Activated naive CD8-positive, alpha-beta T cell (primary cell): Measurements from ENCODE around the gene ZMYND19.
"Not testable (repeated sequence)": the region's sequence is repeated elsewhere in the genome, so short reads cannot be mapped to it uniquely, and the experiment has no call there.

Experiments
- H3K27ac Mint-ChIP-seq: one replicate; pipeline ENCODE4 v1.8.0; 2021; ENCODE audit warnings: mixed read lengths
- H3K27me3 Mint-ChIP-seq: one replicate; pipeline ENCODE4 v1.8.0; 2021; ENCODE audit warnings: mixed read lengths
- H3K36me3 Mint-ChIP-seq: one replicate; pipeline ENCODE4 v1.8.0; 2021; ENCODE audit warnings: mixed read lengths
- H3K4me1 Mint-ChIP-seq: one replicate; pipeline ENCODE4 v1.8.0; 2021; ENCODE audit warnings: low read depth, mixed read lengths
- H3K4me3 Mint-ChIP-seq: one replicate; pipeline ENCODE4 v1.8.0; 2021; ENCODE audit warnings: mild to moderate bottlenecking, mixed read lengths
- H3K9me3 Mint-ChIP-seq: one replicate; pipeline ENCODE4 v1.8.0; 2021; ENCODE audit warnings: low read depth, mixed read lengths

ZMYND19 gene

DNA sequence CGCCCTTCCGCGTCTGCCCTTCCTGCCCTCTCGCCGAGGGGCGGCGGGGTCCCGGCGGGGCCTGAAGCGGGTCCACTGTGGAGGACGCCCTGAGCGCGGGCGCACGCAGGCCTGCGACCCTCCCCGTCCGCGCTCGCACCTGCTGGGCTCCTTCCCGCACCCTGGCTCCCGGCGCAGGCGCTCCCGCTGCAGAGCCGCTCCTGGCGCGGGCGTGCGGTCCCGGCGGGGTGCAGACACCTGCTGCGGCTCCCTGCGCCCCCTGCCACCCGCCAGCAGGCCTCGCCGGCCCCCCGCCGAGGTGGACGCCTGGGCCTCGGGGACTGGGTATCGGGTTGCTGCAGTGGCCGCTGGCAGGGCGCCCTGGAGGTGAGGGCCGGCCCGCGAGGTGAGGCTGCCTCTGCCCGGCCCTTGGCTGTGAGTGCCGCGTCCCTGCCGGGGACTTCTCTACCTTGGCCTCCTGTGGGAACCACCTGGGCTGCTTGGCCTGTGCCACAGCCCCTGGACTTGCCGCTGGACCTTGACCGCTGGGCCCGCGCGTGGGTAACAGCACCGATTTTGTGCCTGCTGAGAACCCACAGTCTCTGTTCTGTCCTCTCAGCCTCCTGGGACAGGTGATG lies 15.8 kb upstream of the ZMYND19 start:
- H3K27ac Mint-ChIP-seq: peak overlapping the region; percentile 41
- H3K27me3 Mint-ChIP-seq: no peaks in the 10 kb centered on the region
- H3K9me3 Mint-ChIP-seq: no peaks in the 10 kb centered on the region
- H3K4me1 Mint-ChIP-seq: peaks cover 18% of the 10 kb centered on the region
- no peaks in the 10 kb centered on the region for H3K36me3 Mint-ChIP-seq
- H3K4me3 Mint-ChIP-seq: peak overlapping the region; percentile 85

DNA sequence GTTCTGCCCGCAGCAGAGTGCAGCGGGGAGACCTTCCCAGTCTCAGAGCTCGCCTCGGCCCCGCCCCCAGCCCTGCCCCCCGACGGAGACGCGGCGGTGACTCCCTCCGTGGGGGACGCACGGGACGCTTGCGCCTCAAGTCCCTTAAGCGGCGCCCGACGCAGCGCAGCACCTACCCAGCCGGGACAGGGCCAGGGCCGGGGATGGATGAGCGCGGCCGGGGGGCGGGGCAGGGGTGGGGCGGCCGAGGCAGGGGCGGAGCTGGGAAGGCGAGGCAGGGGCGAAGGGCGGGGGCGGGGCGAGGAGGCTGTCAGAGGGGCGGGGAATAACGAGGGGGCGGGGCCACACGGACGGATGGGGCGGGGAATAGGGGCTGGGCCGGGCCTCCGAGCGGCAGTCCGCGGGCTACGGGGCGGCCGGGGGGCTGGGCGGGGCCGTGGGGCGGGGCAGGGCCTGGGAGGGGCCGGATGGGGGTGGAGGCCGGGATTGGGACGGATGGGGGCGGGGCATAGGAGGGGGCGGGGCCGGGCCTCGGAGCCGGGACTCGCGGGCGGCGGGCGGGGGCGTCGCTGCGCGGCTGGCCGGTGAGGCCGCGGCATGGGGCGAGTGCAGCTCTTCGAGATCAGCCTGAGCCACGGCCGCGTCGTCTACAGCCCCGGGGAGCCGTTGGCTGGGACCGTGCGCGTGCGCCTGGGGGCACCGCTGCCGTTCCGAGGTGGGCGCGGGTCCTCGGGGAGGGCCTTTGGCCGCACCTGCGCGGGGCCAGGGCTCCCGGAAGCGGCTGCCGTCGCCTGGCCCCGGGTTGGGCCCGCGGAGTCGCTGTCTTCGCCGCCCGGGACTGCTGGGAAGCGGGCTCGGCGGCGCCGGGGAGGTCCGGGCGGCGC lies 15.1 kb upstream of the ZMYND19 start, which contains the start of gene ARRDC1:
TSS of gene ARRDC1 (plus strand) at position 566 of the 884 bp plus-strand sequence. CDS start at position 598, 32 bp downstream.
- H3K9me3 Mint-ChIP-seq: no peaks in the 10 kb centered on the region
- H3K4me3 Mint-ChIP-seq: peak within 1 kb of the TSS; percentile 85
- peak within 1 kb of the TSS; percentile 41 for H3K27ac Mint-ChIP-seq

DNA sequence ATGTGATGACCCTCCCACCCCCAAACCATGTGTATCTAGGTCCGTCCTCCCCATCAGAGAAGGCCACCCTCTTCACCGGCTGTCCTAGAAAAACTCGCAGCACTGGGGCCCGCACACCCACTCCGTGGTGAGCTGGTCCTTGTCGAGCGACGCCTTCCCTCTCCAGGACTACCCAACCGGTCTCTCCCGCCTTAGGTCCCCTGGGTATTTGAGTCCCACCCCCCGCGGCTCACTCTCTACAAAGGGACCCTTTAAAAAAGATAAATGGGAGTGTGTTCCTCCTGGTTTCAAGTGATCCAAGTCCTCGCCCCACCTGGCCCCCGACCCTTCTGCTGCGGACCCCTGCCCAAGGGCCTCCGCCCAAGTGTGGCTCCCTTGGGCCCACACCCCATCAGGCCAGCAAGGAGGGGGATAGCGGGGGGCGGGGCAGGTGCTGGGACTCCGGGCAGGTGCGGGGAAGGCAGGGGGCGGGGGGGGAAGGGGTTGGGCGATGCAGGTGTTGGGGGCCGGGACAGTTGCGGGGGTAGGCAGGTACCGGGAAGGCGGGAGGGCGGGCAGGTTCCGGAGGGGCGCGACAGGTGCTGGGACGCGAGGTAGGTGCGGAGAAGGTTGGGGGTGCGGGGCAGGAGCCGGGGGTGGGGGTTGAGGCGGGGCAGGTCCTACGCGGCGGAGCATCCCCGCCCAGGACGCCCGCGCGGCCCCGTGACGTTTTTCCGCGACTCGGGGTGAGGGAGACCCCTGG lies 14.2 kb upstream of the ZMYND19 start:
- H3K27me3 Mint-ChIP-seq: no peaks in the 10 kb centered on the region
- H3K27ac Mint-ChIP-seq: no peak overlapping the region
- peaks cover 15% of the 10 kb centered on the region for H3K4me1 Mint-ChIP-seq
- H3K9me3 Mint-ChIP-seq: no peaks in the 10 kb centered on the region
- H3K36me3 Mint-ChIP-seq: no peaks in the 10 kb centered on the region
- peak overlapping the region; percentile 42 for H3K4me3 Mint-ChIP-seq

More for the DNA sequence above, 15.1 kb upstream of the ZMYND19 start, which contains the start of gene ARRDC1:
- H3K4me1 Mint-ChIP-seq: peaks cover 17% of the 10 kb centered on the region
- no peaks in the 10 kb centered on the region for H3K36me3 Mint-ChIP-seq
- H3K27me3 Mint-ChIP-seq: no peaks in the 10 kb centered on the region

DNA sequence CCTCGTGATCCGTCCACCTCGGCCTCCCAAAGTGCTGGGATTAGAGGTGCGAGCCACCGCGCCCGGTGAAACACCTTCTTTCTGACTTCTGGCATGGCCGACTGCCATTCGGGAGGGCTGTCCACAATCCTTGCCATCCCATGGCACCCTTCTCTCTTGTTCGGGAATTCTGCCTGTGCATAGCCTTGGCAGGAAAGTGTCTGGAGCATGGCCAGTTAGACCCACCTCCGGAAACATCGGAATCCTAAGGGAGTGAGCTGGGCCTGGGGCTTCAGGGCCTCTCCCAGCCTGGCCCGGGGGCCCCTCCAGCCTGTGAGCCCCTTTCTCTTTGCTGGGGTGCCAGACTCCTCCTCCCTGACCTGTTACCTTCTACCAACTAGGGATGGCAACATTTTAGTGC lies 13.6 kb upstream of the ZMYND19 start:
- H3K36me3 Mint-ChIP-seq: no peaks in the 10 kb centered on the region
- H3K27me3 Mint-ChIP-seq: no peaks in the 10 kb centered on the region
- H3K4me3 Mint-ChIP-seq: peak overlapping the region; percentile 42
- H3K4me1 Mint-ChIP-seq: peaks cover 13% of the 10 kb centered on the region
- H3K9me3 Mint-ChIP-seq: no peaks in the 10 kb centered on the region
- H3K27ac Mint-ChIP-seq: no peak overlapping the region

DNA sequence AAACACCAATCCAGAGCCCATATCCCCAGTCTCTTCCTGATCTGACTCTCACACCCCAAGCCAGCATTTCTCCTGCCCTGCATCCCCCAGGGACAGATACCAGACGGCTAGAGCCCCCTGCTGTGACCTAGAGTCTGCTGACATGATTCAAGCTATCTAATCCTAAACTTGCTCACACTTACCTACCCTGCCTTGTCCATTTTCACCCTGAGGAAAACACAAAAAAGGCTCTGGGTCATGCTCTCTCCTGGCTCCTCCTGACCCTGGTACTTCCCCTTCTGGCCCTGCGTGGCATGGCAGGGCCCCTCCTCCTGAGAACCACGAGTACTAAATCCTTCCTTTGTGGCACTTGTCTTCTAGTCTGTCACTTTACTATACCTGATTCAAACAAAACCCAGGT lies 12.3 kb upstream of the ZMYND19 start:
- no peaks in the 10 kb centered on the region for H3K36me3 Mint-ChIP-seq
- no peak overlapping the region for H3K27ac Mint-ChIP-seq
- peaks cover 13% of the 10 kb centered on the region for H3K4me1 Mint-ChIP-seq
- H3K4me3 Mint-ChIP-seq: peak overlapping the region; percentile 6
- H3K27me3 Mint-ChIP-seq: no peaks in the 10 kb centered on the region
- no peaks in the 10 kb centered on the region for H3K9me3 Mint-ChIP-seq

DNA sequence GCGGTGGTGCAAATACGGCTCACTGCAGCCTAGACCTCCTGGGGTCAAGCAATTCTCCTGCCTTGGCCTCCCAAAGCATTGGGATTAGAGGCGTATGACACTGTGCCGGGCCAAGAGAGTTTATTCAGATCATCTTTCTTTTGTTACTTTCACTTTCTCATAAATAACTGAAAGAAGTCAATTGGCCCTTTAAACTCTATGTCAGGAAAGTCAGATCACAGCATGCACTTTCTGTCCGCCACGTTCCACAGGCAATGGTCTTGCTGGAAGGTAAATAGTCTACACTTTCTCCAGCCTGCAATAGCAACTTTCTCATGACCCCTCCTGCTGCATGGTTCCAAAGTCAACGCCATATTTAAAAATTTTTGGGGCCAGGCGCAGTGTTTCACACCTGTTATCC lies 8.6 kb upstream of the ZMYND19 start:
- no peaks in the 10 kb centered on the region for H3K36me3 Mint-ChIP-seq
- H3K27ac Mint-ChIP-seq: no peak overlapping the region
- no peaks in the 10 kb centered on the region for H3K27me3 Mint-ChIP-seq
- H3K4me1 Mint-ChIP-seq: no peaks in the 10 kb centered on the region
- no peak overlapping the region for H3K4me3 Mint-ChIP-seq
- H3K9me3 Mint-ChIP-seq: no peaks in the 10 kb centered on the region

DNA sequence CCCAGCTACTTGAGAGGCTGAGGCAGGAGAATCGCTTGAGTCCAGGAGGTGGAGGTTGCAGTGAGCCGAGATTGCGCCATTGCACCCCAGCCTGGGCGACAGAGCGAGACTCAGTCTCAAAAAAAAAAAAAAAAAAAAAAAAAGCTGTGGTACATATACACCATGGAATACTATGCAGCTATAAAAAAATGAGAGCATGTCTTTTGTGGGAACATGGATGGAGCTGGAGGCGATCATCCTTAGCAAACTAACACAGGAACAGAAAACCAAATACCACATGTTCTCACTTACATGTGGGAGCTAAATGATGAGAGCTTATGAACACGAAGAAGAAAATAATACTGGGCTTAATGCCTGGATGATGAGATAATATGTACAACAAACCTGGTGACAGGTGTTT lies 6.3 kb upstream of the ZMYND19 start:
- not testable (repeated sequence) for H3K27me3 Mint-ChIP-seq, H3K27ac Mint-ChIP-seq, H3K9me3 Mint-ChIP-seq, H3K36me3 Mint-ChIP-seq, H3K4me1 Mint-ChIP-seq, H3K4me3 Mint-ChIP-seq

DNA sequence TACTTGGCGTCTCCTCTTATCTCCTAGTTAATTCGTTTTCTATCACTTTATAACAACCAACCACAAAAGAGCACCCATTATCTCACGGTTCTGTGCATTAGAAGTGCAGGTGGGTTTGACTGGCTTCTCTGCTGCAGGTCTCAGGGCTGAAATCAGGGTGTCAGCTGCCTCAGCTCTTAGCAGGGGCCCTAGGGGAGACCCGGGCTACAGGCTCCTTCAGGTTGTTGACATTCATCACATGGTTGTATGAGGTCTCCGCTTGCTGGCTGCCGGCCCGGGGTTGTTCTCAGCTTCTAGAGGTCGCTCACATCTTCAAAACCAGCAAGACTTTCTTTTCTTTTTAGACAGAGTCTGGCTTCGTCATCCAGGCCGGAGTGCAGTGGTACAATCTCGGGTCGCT lies 2.9 kb upstream of the ZMYND19 start:
- Mint-ChIP-seq H3K4me1 (peaks cover 4% of the 10 kb centered on the region), H3K27ac (no peak overlapping the region), H3K27me3 (no peaks in the 10 kb centered on the region), H3K4me3 (peak overlapping the region; percentile 42), H3K36me3 (no peaks in the 10 kb centered on the region), H3K9me3 (no peaks in the 10 kb centered on the region)

DNA sequence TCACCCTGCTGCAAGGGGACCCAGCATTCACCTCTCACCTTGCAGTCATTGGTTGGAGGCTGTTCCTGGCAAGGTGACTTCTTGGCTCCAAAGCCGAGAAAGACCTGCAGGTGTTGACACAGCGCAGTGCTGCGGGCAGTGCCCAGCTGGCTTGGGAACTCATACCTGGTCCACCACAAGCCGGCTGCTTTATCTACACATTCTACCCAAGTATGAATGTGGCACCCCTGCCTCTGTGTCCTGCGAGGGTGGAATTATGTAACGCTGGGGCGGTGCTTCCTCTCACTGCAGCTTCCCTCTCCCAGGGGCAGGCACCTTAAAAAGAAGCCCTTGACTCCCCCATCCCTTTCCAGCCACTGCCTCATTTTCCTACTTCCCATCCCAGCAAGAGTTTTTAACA lies 2.5 kb upstream of the ZMYND19 start:
- no peaks in the 10 kb centered on the region for H3K9me3 Mint-ChIP-seq
- H3K27ac Mint-ChIP-seq: no peak overlapping the region
- peak overlapping the region; percentile 42 for H3K4me3 Mint-ChIP-seq
- peaks cover 8% of the 10 kb centered on the region for H3K4me1 Mint-ChIP-seq
- peaks cover 2% of the 10 kb centered on the region for H3K36me3 Mint-ChIP-seq
- no peaks in the 10 kb centered on the region for H3K27me3 Mint-ChIP-seq

DNA sequence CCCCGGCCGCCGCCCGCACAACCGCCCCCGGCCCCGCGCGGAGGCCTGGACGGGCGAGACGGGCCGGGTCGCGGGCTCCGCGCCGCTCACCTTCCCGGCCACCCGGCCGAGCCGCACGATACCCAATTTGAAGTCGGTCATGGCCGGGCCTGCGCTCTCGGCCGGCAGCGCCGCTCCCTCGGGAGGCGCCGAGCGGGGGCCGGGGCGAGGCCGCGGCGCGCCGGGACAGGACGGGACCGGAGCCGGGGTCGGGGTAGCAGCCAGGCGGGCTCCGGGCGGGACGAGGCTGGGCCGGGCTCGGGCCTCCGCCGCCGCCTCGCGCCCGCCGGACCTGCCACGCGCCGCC lies 216 bp downstream of the ZMYND19 start:
- Mint-ChIP-seq H3K27me3 (no peaks in the 10 kb centered on the region), H3K27ac (no peak overlapping the region), H3K9me3 (no peaks in the 10 kb centered on the region), H3K4me3 (no peak overlapping the region), H3K4me1 (peaks cover 9% of the 10 kb centered on the region), H3K36me3 (peaks cover 2% of the 10 kb centered on the region)

DNA sequence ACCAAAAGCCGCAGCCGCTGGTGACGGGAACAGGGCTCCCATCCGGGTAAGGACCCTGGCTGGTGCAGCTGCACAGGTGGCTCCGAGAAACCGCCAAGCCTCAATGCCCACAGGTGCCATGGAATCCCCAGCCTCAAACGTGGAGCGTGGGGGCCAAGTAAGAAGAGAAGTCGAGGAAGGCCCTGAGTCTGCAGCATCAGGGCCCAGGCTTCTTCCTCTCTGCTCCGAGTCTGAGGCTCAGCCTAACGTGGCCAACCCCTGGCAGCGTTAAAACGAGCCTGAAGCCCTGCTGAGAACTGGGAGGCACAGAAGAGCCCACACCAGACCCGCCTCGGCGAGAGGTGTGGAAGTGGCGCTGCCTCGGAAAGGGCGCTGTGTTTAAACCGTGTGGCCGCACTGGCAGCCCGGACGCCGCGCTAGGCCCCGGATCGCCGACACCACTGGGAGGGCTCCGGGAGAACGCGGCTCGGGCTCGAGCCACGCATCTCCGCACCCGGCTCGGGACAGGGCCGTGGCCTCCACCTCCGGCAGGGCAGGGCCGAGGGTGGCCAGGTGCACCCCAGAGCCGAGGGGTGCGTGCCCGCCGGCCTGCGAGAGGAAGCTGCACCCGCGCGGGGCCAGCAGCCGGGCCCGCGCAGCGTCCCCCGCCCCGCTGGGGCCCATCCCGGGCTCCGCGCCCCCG lies 730 bp downstream of the ZMYND19 start:
- peaks cover 2% of the 10 kb centered on the region for H3K36me3 Mint-ChIP-seq
- H3K27me3 Mint-ChIP-seq: no peaks in the 10 kb centered on the region
- H3K4me1 Mint-ChIP-seq: peaks cover 9% of the 10 kb centered on the region
- H3K4me3 Mint-ChIP-seq: peak overlapping the region; percentile 91
- H3K27ac Mint-ChIP-seq: peak overlapping the region; percentile 68
- H3K9me3 Mint-ChIP-seq: no peaks in the 10 kb centered on the region

DNA sequence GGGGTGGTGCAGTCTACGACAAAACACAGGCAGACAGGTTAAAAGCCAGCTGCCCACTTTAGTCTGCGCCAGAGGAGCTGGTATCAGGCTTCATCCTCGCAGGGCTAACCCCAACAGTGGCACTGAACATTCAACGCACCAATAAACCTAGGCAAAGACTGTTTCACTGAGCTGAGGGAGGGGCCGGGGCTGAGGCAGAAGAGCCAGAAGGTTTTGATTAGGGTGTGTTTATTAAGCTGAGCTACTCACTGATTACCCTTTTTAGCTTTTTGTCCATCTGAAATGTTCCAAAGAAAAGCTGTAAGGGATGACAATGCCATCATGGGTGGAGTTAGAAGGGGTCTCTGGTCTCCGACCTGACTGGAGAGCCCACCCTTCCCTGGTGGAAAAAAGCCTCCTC lies 1.4 kb downstream of the ZMYND19 start:
- peaks cover 9% of the 10 kb centered on the region for H3K4me1 Mint-ChIP-seq
- no peak overlapping the region for H3K27ac Mint-ChIP-seq
- H3K36me3 Mint-ChIP-seq: peaks cover 2% of the 10 kb centered on the region
- no peaks in the 10 kb centered on the region for H3K27me3 Mint-ChIP-seq
- peak overlapping the region; percentile 91 for H3K4me3 Mint-ChIP-seq
- H3K9me3 Mint-ChIP-seq: no peaks in the 10 kb centered on the region

DNA sequence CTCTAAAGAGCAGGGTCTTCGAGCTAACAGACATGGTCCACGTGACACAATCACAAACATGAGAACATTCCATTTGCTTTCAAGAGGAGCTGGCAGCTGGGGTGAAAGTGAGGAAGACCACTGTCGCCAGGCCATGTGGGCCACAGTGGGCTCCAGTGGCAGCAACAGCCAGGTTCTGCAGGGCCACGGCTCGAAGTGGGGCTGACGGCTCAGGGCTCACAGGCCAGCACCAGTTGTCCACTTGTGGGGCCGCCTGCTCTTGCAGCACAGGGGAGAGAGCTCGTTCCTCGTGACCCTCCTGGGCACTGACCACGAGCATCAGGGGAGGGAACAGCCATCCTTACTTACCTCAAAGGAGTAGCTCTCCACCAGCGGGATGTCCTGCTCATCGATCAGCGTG lies 2.0 kb downstream of the ZMYND19 start:
- H3K4me1 Mint-ChIP-seq: peaks cover 9% of the 10 kb centered on the region
- no peaks in the 10 kb centered on the region for H3K27me3 Mint-ChIP-seq
- H3K36me3 Mint-ChIP-seq: peaks cover 2% of the 10 kb centered on the region
- peak overlapping the region; percentile 91 for H3K4me3 Mint-ChIP-seq
- H3K27ac Mint-ChIP-seq: no peak overlapping the region
- no peaks in the 10 kb centered on the region for H3K9me3 Mint-ChIP-seq

DNA sequence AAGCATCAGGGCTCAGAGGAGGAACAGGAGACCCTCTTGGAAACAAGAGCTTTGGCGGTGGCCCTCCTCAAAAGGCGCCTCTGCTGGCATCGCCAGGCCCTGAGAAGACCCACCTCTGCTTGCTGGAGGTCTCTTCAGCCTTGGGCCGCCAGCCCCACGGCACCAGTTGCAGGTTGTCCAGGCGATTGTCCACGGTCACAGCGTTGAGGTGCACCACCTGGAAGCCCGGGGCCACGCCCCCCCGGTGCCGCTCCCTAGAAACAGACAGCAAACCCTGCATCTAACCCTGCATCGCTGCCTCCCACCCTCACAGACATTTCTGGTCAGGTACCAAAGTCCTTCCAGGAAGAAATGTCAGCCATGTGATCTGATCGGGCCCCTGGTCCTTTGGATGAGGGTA lies 3.5 kb downstream of the ZMYND19 start:
- Mint-ChIP-seq H3K9me3 (no peaks in the 10 kb centered on the region), H3K27me3 (no peaks in the 10 kb centered on the region), H3K4me1 (peaks cover 9% of the 10 kb centered on the region), H3K27ac (no peak overlapping the region), H3K36me3 (peaks cover 2% of the 10 kb centered on the region), H3K4me3 (no peak overlapping the region)

DNA sequence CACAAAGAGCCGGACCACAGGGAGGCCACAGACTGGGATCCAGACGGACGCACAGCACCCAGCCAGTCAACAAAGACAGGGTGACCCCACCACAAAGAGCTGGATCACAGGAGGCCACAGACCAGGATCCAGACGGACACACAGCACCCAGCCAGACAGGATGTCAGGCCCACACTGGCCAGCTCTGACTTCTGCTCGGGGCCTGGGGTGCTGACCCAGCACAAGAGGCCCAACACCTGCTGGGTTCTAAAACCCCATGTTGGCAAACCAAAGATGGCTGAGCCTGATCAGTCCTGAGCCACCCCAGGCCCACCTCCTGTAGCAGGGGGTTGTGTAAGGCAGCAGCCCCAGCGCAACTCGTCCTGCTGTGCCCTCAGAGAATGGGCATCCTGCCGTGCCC lies 6.4 kb downstream of the ZMYND19 start:
- Mint-ChIP-seq H3K27ac (no peak overlapping the region), H3K36me3 (peaks cover 2% of the 10 kb centered on the region), H3K27me3 (no peaks in the 10 kb centered on the region), H3K4me1 (peaks cover 12% of the 10 kb centered on the region), H3K4me3 (no peak overlapping the region), H3K9me3 (no peaks in the 10 kb centered on the region)
